HG03108 (cell line): ENCODE data around the gene ENPP1.
"Not testable (repeated sequence)": the region's sequence is repeated elsewhere in the genome, so short reads cannot be mapped to it uniquely, and the experiment has no call there.

Experiments used
- ATAC-seq: cut with Tn5 transposase; IDR thresholded peaks from one replicate; pipeline ENCODE4 v1.9.1; 2021; ENCODE audit warnings: moderate library complexity; ENCODE audit not compliant: unreplicated experiment

Gene ENPP1

DNA sequence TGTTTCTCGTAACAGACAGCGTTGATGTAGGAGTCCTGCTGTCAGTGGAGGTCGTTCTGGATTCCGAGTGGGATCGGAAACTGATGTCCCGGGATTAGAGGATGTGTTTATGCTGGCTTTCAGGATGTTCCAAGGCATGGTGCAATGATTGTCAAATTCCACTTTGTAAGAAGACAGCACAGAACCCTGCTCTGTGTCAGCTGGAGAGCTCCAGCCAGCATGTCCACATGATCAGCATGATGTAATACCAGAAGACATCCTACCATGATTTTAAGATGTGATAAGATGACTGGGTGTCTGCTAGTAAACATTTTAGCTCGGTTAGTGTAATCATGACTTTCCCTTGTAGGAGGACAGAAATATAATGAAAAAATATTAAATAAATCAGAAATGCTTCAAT, 20.3 kb downstream of the ENPP1 start:
- ATAC-seq, result no peak

DNA sequence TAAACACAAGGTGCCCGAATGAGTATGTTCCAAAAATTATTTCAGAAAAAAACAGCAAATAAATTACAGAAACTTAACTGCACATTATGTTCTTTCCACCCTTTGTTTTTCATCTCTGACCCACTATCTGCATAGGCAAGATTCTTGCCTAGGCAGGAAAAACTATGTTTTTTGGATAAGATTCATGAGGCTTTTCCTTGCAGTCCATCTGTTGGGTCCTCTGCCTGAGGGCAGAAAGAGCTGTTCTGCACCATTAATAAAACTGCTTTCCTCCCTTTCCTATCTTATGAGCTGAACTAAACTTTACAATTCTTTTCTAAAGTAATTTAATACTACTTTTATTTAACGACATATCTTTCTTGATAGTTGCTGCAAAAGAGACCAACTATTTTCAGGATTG, 21.1 kb downstream of the ENPP1 start:
- ATAC-seq, result no peak

DNA sequence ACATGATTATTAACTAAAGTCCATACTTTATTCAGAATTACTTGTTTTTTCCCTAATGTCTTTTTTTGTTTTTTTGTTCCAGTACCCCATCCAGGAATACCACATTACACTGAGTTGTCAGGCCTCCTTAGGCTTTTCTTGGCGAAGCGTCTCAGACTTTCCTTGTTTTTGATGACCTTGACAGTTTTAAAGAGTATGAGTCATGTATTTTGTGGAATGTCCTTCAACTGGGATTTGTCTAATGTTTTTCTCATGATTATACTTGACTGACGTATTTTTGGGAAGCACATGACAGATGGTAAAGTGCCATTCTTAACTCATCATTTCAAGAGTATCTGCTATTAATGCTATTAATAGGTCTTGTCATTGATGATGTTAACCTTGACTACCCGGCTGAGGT, 23.6 kb downstream of the ENPP1 start:
- no peak for ATAC-seq

DNA sequence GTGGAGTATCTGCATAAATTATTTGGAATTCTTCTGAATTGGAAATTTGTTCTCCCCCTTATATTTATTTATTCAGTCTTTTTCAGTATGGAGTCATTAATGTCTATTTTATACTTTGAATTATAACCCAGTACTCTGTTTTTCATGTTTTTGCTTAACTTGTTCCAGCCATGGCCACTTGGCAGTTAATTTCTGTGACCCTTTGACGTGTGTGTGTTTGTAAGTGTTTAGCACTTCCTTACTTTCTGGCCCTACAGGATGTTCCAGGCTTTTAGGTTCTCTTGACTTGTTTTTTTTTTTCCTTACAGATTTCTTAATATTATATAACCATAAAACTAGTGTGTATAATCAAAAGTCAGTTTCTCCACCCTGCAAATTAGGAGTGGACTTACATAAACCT, 24.1 kb downstream of the ENPP1 start:
- no peak for ATAC-seq

DNA sequence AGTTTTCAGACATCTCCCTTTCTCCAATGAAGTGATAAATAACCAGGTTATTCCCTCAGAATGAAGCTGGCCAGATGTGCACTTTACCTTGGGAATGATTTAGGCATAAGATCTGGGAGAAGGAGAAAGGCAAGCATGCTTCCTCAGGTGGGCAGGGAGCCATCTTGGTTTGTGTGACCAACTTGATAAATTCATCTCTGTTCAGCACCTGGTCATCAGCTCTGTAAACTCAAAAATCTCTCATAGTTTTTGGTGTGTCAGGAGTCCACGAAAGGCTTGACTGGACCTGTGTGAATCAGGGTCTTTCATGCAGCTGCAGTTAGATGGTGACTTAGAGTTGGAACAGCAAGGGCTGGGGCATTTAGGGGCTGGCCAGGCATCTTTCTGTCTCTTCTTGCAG, 24.5 kb downstream of the ENPP1 start:
- no peak for ATAC-seq

DNA sequence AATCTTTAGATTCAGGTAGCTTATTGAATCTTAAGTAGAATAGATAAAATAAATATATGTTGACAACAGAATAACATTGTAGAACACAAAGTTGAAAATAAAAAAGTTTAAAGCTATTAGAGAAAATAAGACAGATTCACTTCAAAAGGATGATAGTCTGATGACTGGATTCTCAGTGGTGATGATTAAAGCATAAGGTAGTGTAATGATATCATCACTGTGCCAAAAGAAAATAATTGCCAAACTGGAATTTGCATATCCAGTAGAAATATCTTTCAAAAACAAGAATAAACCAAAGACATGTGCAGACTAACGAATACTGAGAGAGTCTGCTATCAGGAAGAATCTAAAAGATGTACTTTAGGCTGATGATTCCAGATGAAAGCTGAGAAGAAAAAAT, 30.2 kb downstream of the ENPP1 start:
- no peak for ATAC-seq

DNA sequence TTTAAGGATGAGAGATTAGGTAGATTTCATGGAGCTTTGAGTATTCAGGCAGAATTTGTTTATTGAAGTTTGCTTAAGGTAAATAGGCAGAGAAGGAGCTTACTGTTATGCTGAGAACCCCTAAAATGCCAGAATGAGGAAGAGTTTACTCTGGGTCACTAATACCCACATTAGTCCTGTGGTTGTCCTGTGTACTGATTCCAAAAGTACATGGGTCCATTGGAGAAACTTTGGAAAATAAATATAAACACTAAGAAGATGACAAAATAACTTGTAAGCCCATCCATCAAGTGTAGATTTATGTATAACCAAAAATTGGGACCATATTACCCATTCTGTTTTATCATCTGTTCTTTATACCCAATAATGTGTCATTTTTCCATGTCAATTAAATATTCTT, 31.6 kb downstream of the ENPP1 start:
- no peak for ATAC-seq

DNA sequence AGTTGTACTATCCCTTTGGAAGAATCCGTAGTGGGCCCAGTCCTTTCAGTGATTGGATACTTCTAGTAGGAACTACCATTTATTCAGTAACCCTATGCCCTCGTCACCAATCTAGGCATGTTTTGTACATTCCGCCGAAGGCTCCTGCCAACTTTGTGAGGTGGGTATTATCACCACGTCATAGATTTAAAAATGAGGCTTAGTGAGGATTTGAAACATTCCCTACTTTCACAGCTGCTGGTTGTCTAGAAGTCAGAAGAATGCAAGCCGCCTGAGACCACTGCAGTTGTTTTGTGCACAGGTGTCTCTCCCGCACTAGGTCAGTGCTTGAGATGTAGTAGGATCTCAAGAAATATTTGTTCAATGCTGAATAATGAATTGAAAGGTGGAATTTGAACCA, 32.6 kb downstream of the ENPP1 start:
- ATAC-seq, result no peak

DNA sequence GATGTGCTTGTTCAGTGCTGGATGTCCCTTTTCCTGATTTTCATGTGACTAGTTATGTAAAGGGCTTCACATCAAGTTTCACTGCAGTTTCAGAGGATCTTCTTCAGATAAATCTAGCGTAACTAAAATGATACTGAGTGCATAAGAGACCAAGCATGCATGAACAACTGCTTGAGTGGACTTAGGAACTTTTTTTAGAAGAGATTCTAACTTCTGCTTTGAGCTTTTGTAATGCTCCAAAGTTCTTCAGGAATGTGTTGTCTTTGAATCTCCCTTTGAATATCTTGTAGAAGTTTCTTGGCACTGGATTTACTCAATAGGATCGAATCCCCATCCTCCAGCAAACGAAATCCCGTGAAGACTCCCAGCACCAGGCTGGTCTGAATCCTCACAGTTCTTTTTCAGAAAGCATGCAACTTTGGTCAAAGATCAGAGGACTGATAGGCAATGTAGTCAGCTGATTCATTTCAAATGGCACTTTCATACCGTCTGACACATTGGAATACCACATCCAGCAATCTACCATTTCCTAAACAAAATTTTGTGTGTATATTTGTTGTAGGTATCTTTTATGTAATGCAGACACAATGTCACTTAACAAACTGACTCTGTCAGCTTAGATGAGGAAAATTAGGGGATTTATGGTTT, 33.2 kb downstream of the ENPP1 start:
- ATAC-seq, result no peak

DNA sequence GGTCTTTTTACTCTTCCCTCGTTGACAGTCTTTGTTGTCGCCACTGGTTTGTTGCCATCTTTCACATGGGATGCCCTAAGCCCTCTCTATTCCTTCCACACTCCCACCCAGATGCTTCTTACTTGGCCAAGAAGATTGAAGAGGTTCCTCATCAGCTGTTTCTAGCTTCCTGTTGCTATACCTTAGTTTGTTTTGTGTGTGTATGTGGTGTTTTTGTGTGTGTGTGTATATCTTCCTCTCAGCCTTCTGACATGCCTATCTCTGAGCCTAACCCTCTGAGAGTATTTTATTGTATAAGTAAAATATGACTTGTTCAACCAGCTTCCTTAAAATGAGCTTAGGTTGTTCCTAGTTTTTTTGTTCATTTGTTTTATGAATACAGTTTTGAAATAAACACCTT, 35.9 kb downstream of the ENPP1 start:
- no peak for ATAC-seq

DNA sequence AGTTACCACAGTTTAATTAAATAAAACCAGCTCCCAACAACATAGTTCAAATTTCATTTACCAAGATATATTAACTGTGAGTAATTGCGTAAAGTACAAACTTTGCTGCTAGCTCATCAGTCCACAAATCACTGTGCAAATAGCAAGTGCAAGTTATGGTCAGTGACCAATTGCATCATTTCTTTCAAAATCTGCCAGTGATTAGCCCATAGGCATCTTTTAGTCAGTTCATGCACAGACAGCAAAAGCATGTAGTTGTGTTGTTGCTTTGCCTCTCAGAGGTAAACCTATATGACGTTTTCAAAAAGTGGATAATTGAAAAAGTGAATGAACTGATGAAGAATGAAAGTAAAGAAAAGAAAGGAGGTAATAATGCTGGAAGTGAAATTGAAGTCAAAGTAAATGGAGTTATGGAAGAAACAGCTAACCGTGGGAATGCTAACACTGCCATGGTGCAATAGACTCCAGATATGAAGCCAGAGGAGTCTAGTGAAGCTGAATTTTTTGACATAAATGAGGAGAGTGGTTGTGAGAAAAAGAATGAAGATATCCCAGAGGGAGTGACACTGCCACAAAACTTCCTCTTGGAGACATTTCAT, 36.5 kb downstream of the ENPP1 start:
- no peak for ATAC-seq

DNA sequence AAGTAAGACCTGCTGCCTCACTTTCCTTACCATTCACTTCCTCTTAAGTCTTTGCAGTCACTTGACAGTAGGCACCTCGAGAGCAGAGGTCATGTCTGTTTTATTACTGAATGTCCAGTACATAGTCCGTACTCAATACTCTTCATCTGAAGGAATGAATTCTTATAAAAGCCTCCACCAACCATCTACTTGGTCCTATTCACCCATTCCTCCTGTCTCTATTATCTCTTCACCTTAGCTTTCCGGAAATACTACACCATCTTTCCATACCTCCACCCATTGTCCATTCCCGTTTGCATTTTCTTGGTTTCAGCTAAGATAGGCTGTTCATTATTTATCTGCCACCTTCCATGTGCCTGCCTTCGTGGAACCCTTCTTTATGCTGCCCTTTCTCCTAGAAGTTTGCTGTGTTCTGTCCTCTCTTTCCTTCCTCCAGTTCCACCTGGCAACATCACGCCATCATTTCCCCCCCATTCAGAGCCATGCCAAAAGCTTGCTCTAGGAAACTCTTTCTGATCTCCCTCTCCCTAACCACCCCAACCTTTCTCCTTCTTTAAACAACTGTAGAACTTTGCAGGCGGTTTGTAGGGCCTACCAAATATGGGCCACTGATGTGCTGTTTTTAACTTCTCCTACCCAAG, 38.3 kb downstream of the ENPP1 start:
- ATAC-seq, result no peak

DNA sequence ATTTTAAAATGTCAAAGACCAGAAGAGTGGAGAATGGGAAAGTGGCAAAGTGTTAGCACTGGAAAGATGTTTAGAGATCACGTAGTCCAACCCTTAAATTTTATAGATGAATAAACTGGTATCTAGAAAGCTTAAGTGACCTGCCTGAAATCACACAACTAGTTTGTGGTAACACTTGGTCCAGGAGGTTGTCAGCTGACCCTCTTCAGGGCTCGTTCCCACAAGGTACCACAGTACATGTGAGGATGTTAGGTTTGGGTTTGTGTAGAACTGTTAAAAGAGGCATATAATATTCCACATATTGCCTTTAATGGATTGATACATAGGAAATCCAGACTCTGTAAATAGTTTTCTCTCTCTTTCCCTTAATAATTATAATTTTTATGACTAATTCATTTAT, 39.1 kb downstream of the ENPP1 start:
- ATAC-seq, result no peak

DNA sequence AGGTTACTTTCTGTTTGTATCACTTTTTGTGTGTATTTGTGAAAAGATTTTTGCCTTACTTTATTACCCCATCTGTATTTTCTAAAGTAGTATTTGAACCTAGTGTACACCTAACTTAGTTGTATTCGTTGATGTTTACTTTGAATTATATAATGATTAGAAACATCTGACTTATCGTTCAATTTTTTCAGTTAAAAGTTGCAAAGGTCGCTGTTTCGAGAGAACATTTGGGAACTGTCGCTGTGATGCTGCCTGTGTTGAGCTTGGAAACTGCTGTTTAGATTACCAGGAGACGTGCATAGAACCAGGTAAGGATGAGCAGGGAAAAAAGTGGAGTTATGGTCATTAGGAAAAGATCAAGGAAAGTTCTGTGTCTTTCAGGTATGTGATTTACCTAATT, 42.0 kb downstream of the ENPP1 start:
- ATAC-seq, result no peak

DNA sequence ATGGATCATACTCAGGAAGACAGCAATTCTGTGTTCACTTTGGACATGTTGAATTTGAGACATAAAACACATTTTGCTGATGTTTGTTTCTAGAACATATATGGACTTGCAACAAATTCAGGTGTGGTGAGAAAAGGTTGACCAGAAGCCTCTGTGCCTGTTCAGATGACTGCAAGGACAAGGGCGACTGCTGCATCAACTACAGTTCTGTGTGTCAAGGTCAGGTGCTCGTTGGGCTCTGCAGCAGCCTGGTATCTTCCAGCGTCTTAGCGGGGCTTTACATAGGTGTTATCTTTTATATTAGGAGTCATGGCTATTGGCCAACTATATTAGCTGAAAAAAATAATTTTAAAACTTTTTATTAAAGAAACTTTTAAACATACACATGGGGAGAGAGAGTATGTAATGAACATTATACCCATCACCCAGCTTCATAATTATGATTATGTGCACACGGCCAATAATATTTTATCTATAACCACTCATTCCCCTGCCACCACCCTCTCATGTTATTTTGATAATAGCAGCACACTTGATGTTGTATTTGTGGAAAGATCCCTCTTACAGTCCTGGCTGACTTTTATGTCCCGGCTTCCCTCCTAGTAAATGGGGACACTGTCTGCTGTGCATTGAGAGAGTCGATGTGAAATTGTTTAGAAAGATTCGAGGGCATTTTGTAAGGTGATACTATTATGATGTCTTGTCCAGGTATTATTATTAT, 43.4 kb downstream of the ENPP1 start:
- no peak for ATAC-seq

DNA sequence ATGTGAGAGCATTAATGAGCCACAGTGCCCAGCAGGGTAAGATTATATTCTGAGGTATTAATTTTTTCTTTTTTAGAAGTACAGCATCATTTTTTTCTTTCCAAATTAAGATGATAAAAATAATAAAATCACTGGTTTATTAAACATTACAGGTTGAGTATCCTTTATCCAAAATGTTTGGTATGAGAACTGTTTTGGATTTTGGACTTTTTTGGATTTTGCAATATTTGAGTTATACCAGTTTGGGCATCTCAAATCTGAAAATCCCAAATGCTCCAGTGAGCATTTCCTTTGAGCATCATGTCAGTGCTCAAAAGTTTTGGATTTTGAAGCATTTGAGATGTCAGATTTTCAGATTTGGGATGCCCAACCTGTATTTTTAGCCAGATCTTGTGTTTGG, 44.4 kb downstream of the ENPP1 start:
- no peak for ATAC-seq

DNA sequence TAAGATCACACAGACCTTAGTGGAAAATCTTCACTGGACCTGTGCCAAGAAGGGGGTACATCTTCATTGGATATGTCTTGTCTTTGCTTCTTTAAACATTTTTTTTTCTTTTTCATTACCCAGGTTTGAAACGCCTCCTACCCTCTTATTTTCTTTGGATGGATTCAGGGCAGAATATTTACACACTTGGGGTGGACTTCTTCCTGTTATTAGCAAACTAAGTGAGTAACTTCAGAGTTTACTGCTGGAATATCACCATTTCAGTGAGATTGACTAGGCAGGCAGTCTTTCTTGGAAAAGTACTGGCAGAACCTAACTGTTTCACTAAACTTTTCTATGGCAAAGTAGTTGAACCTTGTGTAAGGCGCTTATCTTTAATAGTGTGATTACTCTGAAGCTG, 47.0 kb downstream of the ENPP1 start:
- ATAC-seq, result no peak

DNA sequence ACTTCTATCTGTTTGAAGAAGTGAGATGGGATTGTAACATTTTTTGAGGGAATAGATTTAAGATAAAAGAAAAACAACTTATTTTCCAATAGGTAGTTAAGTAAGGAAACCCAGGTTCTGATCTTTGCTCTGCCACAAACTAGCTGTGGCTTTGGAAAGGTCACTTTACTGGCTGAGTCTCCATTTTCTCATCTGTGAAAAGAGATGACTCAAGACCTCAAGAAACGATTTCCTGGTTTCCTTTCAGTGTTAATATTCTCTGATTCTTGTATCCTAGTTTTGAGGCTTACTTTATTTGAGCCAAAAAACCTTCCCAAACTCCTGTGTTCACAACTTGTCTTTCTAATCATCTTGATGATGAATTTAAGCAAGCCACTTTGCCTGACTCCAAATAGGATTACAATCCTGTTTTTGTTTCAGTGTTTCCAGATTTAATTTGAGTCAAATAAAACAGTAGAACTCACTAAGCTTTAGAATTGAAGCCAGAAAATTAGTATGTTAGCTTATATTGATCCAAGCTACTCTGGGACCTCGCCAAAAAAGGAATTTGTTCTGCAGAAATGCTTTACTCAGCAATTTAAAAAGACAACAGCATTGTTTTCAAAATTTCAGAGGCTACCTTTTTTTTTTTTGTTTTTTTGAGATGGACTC, 51.1 kb downstream of the ENPP1 start:
- ATAC-seq, result no peak

DNA sequence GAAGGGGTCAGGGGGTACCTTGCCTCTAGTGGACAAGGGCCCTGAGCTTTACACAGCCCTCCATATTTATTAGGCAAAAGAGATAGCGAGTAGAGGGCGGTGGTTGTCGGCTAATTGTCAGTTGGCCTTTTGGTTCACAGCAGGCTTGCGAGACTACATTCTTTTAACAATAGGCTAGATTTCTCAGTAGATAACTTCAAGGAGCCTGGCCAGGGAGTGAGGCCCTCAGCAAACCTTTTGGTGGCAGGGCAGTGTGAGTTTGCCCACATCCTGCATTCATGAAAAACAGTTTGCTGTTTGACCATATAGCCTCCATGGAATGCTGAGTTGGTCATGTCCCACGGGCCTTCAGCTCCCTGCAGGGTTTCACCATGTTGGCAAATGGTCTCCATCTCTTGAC, 51.8 kb downstream of the ENPP1 start:
- not testable (repeated sequence) for ATAC-seq

DNA sequence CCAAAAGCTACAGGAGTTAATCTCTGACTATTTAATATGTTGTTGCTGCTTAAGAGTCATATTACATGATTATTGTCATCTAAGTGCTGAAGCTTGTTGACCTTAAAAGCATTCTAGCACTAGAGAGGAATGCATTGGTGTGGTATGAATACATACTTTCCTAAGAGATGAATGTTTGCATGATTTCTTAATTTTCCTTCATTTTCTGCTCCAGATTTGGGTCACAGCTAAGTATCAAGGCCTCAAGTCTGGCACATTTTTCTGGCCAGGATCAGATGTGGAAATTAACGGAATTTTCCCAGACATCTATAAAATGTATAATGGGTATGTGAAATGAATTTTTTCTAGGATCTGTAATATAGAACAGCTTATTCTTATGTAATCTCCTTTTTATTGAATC, 53.6 kb downstream of the ENPP1 start:
- no peak for ATAC-seq

DNA sequence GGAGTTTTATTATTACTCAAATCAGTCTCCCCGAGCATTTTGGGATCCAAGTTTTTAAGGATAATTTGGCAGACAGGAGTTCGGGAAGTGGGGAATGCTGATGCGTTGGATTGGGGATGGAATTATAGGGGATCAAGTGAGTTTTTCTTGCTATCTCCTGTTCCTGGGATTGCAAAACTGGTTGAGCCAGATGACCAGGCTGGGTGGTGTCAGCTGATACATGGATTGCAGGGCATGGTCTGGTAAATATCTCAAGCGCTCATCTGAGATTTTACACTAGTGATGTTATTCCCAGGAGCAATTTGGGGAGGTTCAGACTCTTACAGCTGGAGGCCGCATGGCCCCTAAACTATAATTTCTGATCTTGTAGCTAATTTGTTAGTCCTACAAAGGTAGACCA, 54.7 kb downstream of the ENPP1 start:
- ATAC-seq, result no peak

DNA sequence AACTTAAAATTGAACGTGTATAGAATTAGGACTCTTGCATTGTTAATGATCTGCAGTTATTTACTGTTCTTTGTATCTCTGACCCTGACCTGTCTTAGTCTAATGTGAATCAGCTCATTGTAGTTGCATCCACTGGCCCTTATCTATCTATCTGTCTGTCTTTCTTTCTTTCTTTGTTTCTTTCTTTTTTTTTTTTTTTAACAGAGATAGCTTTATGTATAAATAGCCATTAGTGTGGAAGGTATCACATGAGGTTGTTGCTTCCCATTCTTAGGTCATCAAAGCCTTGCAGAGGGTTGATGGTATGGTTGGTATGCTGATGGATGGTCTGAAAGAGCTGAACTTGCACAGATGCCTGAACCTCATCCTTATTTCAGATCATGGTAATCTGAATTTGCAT, 59.9 kb downstream of the ENPP1 start:
- no peak for ATAC-seq
